B cell (primary cell): ENCODE data around the gene PARVB. TPM values are rescaled to one million over a fixed set of nuclear protein-coding genes. Genes with fewer than 3 reads are reported as not detected.

ENCODE experiments used
- ATAC-seq: fragments of 200-7000 bp; cut with Tn5 transposase; one replicate; pipeline ENCODE4 v1.10.0; 2021; ENCODE audit warnings: low read depth, mild to moderate bottlenecking, moderate number of reproducible peaks, moderate library complexity
- CTCF ChIA-PET: fragments of 350-600 bp; sonication (Branson Sonifier 250); formaldehyde crosslinking; loops from one replicate; lab custom pipeline; 2021; ENCODE audit warnings: antibody characterized with exemption, inconsistent platforms; lab: Charles Lee
- POLR2A ChIA-PET: fragments of 350-600 bp; sonication (Branson Sonifier 250); formaldehyde crosslinking; loops from one replicate; lab custom pipeline; 2021; ENCODE audit warnings: antibody characterized with exemption; lab: Charles Lee
- DNase-seq: peaks from one replicate; pipeline ENCODE4 v3.0.0; 2013
- H2AFZ ChIP-seq: 2 replicates; pipeline ENCODE4 v1.6.1; 2012; ENCODE audit warnings: mild to moderate bottlenecking, low read depth, low read length; ENCODE audit not compliant: insufficient read depth, poor library complexity, severe bottlenecking
- H3K27ac ChIP-seq, 2 donors: 1 replicate in 1 of 2; 2 replicates in 1 of 2; pipeline ENCODE4 v1.5.1; 2012 to 2013; ENCODE audit warnings: low read length in 2 of 2, mild to moderate bottlenecking in 2 of 2, moderate library complexity in 1 of 2
- H3K27me3 ChIP-seq, 4 experiments: fragments of 200-600 bp in 1 of 4; sonication (generic) in 1 of 4; replicated peaks in 1 of 4; 1 replicate in 2 of 4; 2 replicates in 2 of 4; pipeline versions ENCODE4 v1.6.1 to v1.7.0; 2013 to 2016; ENCODE audit warnings: low read length in 3 of 4, mild to moderate bottlenecking in 2 of 4, mixed read lengths in 1 of 4, moderate library complexity in 1 of 4; ENCODE audit not compliant: insufficient read depth in 4 of 4, control insufficient read depth in 3 of 4; ENCODE audit errors: control extremely low read depth in 1 of 4
- H3K36me3 ChIP-seq, 2 experiments: replicated peaks in 1 of 2; 1 replicate in 1 of 2; 2 replicates in 1 of 2; pipeline versions ENCODE4 v1.6.1 to v1.7.1; 2013; ENCODE audit warnings: low read length in 1 of 2; ENCODE audit not compliant: insufficient read depth in 2 of 2, control insufficient read depth in 1 of 2; ENCODE audit errors: control extremely low read depth in 1 of 2, extremely low read depth in 1 of 2
- H3K4me1 ChIP-seq, 2 donors: fragments of 200-600 bp in 1 of 2; sonication (generic) in 1 of 2; 1 replicate in 1 of 2; 2 replicates in 1 of 2; pipeline versions ENCODE4 v1.5.1 to v1.6.1; 2013 to 2017; ENCODE audit warnings: low read length in 2 of 2; ENCODE audit not compliant: control insufficient read depth in 2 of 2, insufficient read depth in 2 of 2
- H3K4me2 ChIP-seq: replicated peaks from 2 replicates; pipeline ENCODE3; 2012; ENCODE audit warnings: mild to moderate bottlenecking, low read depth, low read length; ENCODE audit not compliant: poor library complexity, severe bottlenecking
- H3K4me3 ChIP-seq, 5 experiments: fragments of 200-600 bp in 1 of 5; sonication (generic) in 1 of 5; 1 replicate in 3 of 5; 2 replicates in 2 of 5; pipeline versions ENCODE4 v1.5.1 to v1.7.0; 2011 to 2016; ENCODE audit warnings: low read length in 4 of 5, mild to moderate bottlenecking in 4 of 5, low read depth in 2 of 5, control low read depth in 1 of 5, moderate library complexity in 1 of 5; ENCODE audit not compliant: insufficient read depth in 1 of 5; ENCODE audit errors: control extremely low read depth in 1 of 5, extremely low read depth in 1 of 5
- H3K79me2 ChIP-seq: fragments of 200-600 bp; sonication (generic); one replicate; pipeline ENCODE4 v1.6.0; 2016; ENCODE audit warnings: low read length; ENCODE audit not compliant: control insufficient read depth, insufficient read depth
- H3K9ac ChIP-seq: fragments of 200-600 bp; sonication (generic); 2 replicates; pipeline ENCODE4 v1.6.1; 2017; ENCODE audit warnings: mild to moderate bottlenecking, low read length, moderate library complexity
- H3K9me3 ChIP-seq, 3 donors: one replicate each; pipeline versions ENCODE4 v1.6.1 to v1.7.1; 2013; ENCODE audit warnings: low read length in 2 of 3; ENCODE audit not compliant: control insufficient read depth in 2 of 3, insufficient read depth in 1 of 3; ENCODE audit errors: control extremely low read depth in 1 of 3
- H4K20me1 ChIP-seq: 2 replicates; pipeline ENCODE4 v1.6.0; 2012; ENCODE audit warnings: mild to moderate bottlenecking, low read length; ENCODE audit not compliant: insufficient read depth, control insufficient read depth, poor library complexity, severe bottlenecking
- H3K27ac Mint-ChIP-seq: one replicate; pipeline ENCODE4 v1.8.0; 2021; ENCODE audit warnings: mixed read lengths
- H3K27me3 Mint-ChIP-seq: one replicate; pipeline ENCODE4 v1.8.0; 2021; ENCODE audit warnings: mixed read lengths
- H3K4me1 Mint-ChIP-seq: one replicate; pipeline ENCODE4 v1.8.0; 2021; ENCODE audit warnings: mixed read lengths
- H3K4me3 Mint-ChIP-seq: one replicate; pipeline ENCODE4 v1.8.0; 2021; ENCODE audit warnings: mixed read lengths
- H3K9me3 Mint-ChIP-seq: one replicate; pipeline ENCODE4 v1.8.0; 2022; ENCODE audit warnings: mixed read lengths; ENCODE audit not compliant: insufficient read depth
- EZH2 ChIP-seq: IDR thresholded peaks from 2 replicates; pipeline ENCODE4 v1.6.1; 2012; ENCODE audit warnings: borderline replicate concordance, low read depth, mild to moderate bottlenecking, moderate library complexity, low read length; ENCODE audit not compliant: insufficient read depth, poor library complexity, severe bottlenecking
- WGBS: methylation state at CpG from one replicate; pipeline ENCODE4 v1.1.5; 2013; ENCODE audit warnings: missing lambda C conversion rate; ENCODE audit not compliant: insufficient coverage; 5-methylcytosine and 5-hydroxymethylcytosine counted together
- intact Hi-C: fragments of 100-400 bp; cut with micrococcal nuclease; formaldehyde crosslinking; loops from one replicate; pipeline ENCODE4 v1.10.0; 2022
- polyA plus RNA-seq: library from polyadenylated mRNA; depleted of rRNA; stranded (reverse); fragments of >200 nt; gene quantifications from 2 replicates; pipeline ENCODE4 v1.2.3, GENCODE V29; 2012
- total RNA-seq, 2 donors: library from RNA; stranded (reverse); fragments of 120-200 nt in 1 of 2; gene quantifications; 1 replicate in 1 of 2; 2 replicates in 1 of 2; pipeline versions ENCODE4 v1.2.3 to v1.2.4, GENCODE V29; 2013 to 2022
- TF ChIP-seq, protein P1 (sequence below): fragments of 200-600 bp; IDR thresholded peaks from one replicate; pipeline ENCODE4 v1.8.0; 2022; ENCODE audit warnings: antibody characterized with exemption, mild to moderate bottlenecking

PARVB gene
- total and polyA plus RNA-seq, 2 donors (not counting 1 experiment from before 2014, with no cell fraction given), result 48.0 to 49.4 TPM

DNA sequence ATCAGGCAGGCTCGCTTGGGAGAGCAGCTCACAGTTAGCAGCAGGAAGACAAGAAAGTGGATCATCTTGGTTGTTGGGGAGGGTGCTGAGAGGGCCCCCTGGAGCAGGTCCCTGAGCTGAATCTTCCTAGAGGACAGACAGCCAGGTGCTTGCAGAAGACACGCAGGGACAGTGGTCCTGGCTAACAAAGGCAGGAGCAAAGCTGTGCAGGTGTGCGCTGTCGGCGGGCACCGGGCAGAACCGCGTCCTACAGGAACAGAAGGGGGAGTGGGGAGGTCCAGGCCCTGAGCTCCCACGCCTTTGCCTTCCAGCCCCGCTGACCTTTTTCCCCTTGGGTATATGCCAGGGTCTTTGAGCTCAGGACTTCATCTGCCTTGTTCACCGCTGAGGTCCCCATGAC lies 30.1 kb upstream of the PARVB start:
- 97% methylated on average over 11 of the region's 11 CpGs for WGBS

DNA sequence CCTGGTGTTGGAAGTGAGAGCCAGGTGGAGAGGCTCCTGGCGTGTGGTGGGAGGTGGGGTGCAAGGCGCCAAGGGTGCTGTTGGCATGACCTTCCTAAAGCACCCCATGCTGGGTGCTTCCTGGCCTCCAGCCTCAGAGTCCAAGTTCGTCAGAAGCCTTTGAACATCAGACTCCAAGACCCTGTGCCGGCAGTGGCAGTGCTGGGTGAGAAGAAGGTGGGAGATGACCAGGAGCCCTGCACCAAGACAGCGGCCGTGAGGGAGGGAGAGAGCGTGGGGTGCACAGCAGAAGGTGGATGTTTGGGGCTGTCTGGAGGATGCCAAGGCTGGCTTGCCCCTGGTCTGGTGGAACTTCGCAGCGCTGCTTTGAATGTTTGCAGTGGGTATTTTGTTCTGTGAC lies 29.7 kb upstream of the PARVB start:
- CTCF ChIA-PET, result interaction anchor here (0.5 to 16.2 kb wide), 22 partner anchors 9 to 1579 kb away, joined by 3 to 691 read pairs (median 10); partner anchors contain the start of genes PARVB and SAMM50
- Histone ChIP-seq H4K20me1 (peaks cover 10% of the 10 kb centered on the region), H3K4me2 (no peak overlapping the region), H2AFZ (no peak overlapping the region), H3K27me3 (no peaks in the 10 kb centered on the region), H3K79me2 (peaks cover 42% of the 10 kb centered on the region), H3K4me1 (peaks cover 29 to 42% of the 10 kb centered on the region in 2 donors), H3K9ac (no peak overlapping the region), H3K36me3 (peaks cover 11 to 43% of the 10 kb centered on the region in 2 experiments), H3K27ac (peak overlapping the region in 1 of 2 donors; percentile 94), H3K9me3 (no peaks in the 10 kb centered on the region), H3K4me3 (no peak overlapping the region)
- Mint-ChIP-seq H3K9me3 (no peaks in the 10 kb centered on the region), H3K4me3 (peak overlapping the region; percentile 24), H3K27ac (peak overlapping the region; percentile 56), H3K4me1 (peaks cover 51% of the 10 kb centered on the region), H3K27me3 (no peaks in the 10 kb centered on the region)
- 91% methylated on average over 9 of the region's 9 CpGs for WGBS
- ATAC-seq (no peak), DNase-seq (peak; percentile 14)
- POLR2A ChIA-PET, result interaction anchor here (1.2 kb wide), 1 partner anchor 631 kb away, joined by 3 read pairs; no protein-coding TSS in a partner anchor
- TF ChIP-seq, protein P1, sequence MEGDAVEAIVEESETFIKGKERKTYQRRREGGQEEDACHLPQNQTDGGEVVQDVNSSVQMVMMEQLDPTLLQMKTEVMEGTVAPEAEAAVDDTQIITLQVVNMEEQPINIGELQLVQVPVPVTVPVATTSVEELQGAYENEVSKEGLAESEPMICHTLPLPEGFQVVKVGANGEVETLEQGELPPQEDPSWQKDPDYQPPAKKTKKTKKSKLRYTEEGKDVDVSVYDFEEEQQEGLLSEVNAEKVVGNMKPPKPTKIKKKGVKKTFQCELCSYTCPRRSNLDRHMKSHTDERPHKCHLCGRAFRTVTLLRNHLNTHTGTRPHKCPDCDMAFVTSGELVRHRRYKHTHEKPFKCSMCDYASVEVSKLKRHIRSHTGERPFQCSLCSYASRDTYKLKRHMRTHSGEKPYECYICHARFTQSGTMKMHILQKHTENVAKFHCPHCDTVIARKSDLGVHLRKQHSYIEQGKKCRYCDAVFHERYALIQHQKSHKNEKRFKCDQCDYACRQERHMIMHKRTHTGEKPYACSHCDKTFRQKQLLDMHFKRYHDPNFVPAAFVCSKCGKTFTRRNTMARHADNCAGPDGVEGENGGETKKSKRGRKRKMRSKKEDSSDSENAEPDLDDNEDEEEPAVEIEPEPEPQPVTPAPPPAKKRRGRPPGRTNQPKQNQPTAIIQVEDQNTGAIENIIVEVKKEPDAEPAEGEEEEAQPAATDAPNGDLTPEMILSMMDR, result no peak
- no peak for TF ChIP-seq EZH2
- intact Hi-C loops, result no loop called here

More for the DNA sequence above, 30.1 kb upstream of the PARVB start:
- no peaks in the 10 kb centered on the region for H3K9me3 Mint-ChIP-seq
- H3K4me3 Mint-ChIP-seq, result peak overlapping the region; percentile 24
- DNase-seq (no peak), ATAC-seq (no peak)
- H3K79me2 ChIP-seq, result peaks cover 42% of the 10 kb centered on the region
- POLR2A ChIA-PET, result interaction anchor here (0.6 to 1.6 kb wide), 4 partner anchors 33 to 631 kb away, joined by 3 to 13 read pairs (median 3); no protein-coding TSS in a partner anchor
- TF ChIP-seq, protein P1, result no peak
- no peak for TF ChIP-seq EZH2
- H3K27ac Mint-ChIP-seq, result peak overlapping the region; percentile 56
- intact Hi-C loops, result no loop called here
- CTCF ChIA-PET, result interaction anchor here (0.8 to 16.2 kb wide), 40 partner anchors 9 to 651 kb away, joined by 3 to 691 read pairs (median 7); partner anchors contain the start of genes PARVG and SAMM50
- H3K36me3 ChIP-seq, result peaks cover 11 to 45% of the 10 kb centered on the region in 2 experiments
- H3K4me1 Mint-ChIP-seq, result peaks cover 47% of the 10 kb centered on the region
- no peaks in the 10 kb centered on the region for H3K9me3 ChIP-seq
- H2AFZ ChIP-seq, result no peak overlapping the region
- peaks cover 10% of the 10 kb centered on the region for H4K20me1 ChIP-seq
- peaks cover 27 to 40% of the 10 kb centered on the region in 2 donors for H3K4me1 ChIP-seq
- H3K27ac ChIP-seq, result peak overlapping the region in 1 of 2 donors; percentile 94
- H3K4me2 ChIP-seq, result no peak overlapping the region
- H3K27me3 ChIP-seq, result no peaks in the 10 kb centered on the region
- H3K9ac ChIP-seq, result no peak overlapping the region
- H3K4me3 ChIP-seq, result no peak overlapping the region
- H3K27me3 Mint-ChIP-seq, result no peaks in the 10 kb centered on the region
